HG03432 (cell line): Measurements from ENCODE around the gene ATP9A.
"Not testable (repeated sequence)": the region's sequence is repeated elsewhere in the genome, so short reads cannot be mapped to it uniquely, and the experiment has no call there.

Experiments
- ATAC-seq: cut with Tn5 transposase; IDR thresholded peaks from one replicate; pipeline ENCODE4 v1.9.1; 2021; ENCODE audit warnings: mild to moderate bottlenecking, moderate library complexity; ENCODE audit not compliant: unreplicated experiment

The ATP9A gene

GRCh38 chr20:51661609-51662178 lies 106.5 kb downstream of the ATP9A start:
- peak; percentile 83 for ATAC-seq

GRCh38 chr20:51660672-51661608 lies 107.2 kb downstream of the ATP9A start:
- no peak for ATAC-seq

- no peak for ATAC-seq
These were observed 108.6 kb downstream of the ATP9A start for GRCh38 chr20:51659491-51660050.

GRCh38 chr20:51656726-51657260 lies 111.4 kb downstream of the ATP9A start:
- ATAC-seq, result no peak

- ATAC-seq, result not testable (repeated sequence)
These were observed 112.1 kb downstream of the ATP9A start for GRCh38 chr20:51656089-51656488.

- no peak for ATAC-seq
These were observed 113.7 kb downstream of the ATP9A start for GRCh38 chr20:51654495-51654894.

GRCh38 chr20:51654060-51654459 lies 114.1 kb downstream of the ATP9A start:
- ATAC-seq, result no peak

- ATAC-seq, result no peak
These were observed 115.0 kb downstream of the ATP9A start for GRCh38 chr20:51653226-51653625.

- ATAC-seq, result no peak
These were observed 116.2 kb downstream of the ATP9A start for GRCh38 chr20:51651921-51652549.

GRCh38 chr20:51650685-51651134 lies 117.5 kb downstream of the ATP9A start:
- peak; percentile 38 for ATAC-seq

- ATAC-seq, result no peak
These were observed 119.6 kb downstream of the ATP9A start for GRCh38 chr20:51648571-51648947.

GRCh38 chr20:51647674-51648570 lies 120.3 kb downstream of the ATP9A start:
- ATAC-seq, result no peak

GRCh38 chr20:51643810-51644209 lies 124.4 kb downstream of the ATP9A start:
- ATAC-seq, result not testable (repeated sequence)

GRCh38 chr20:51643390-51643789 lies 124.8 kb downstream of the ATP9A start:
- no peak for ATAC-seq

- no peak for ATAC-seq
These were observed 126.3 kb downstream of the ATP9A start for GRCh38 chr20:51641866-51642265.

- ATAC-seq, result no peak
These were observed 127.4 kb downstream of the ATP9A start for GRCh38 chr20:51640743-51641142.

- ATAC-seq, result peak; percentile 57
These were observed 128.9 kb downstream of the ATP9A start for GRCh38 chr20:51639206-51639832.

GRCh38 chr20:51637241-51637640 lies 130.9 kb downstream of the ATP9A start:
- ATAC-seq, result no peak

GRCh38 chr20:51636123-51636522 lies 132.1 kb downstream of the ATP9A start:
- no peak for ATAC-seq

- ATAC-seq, result no peak
These were observed 132.5 kb downstream of the ATP9A start for GRCh38 chr20:51635680-51636079.
